VCaP (cell line): Measurements from ENCODE around the gene KDM4B.

Experiments used
- H3K27ac ChIP-seq: fragments of 450-650 bp; 2 replicates; pipeline ENCODE4 v1.5.1; 2017
- TF ChIP-seq, protein P1 (sequence below): fragments of 450-650 bp; conservative IDR thresholded peaks from 2 replicates; pipeline ENCODE4 v1.5.1; 2017; ENCODE audit warnings: mild to moderate bottlenecking, moderate library complexity

The KDM4B gene

GRCh38 chr19:5026706-5027273 is 57.9 kb downstream of the KDM4B start:
- TF ChIP-seq, protein P1, sequence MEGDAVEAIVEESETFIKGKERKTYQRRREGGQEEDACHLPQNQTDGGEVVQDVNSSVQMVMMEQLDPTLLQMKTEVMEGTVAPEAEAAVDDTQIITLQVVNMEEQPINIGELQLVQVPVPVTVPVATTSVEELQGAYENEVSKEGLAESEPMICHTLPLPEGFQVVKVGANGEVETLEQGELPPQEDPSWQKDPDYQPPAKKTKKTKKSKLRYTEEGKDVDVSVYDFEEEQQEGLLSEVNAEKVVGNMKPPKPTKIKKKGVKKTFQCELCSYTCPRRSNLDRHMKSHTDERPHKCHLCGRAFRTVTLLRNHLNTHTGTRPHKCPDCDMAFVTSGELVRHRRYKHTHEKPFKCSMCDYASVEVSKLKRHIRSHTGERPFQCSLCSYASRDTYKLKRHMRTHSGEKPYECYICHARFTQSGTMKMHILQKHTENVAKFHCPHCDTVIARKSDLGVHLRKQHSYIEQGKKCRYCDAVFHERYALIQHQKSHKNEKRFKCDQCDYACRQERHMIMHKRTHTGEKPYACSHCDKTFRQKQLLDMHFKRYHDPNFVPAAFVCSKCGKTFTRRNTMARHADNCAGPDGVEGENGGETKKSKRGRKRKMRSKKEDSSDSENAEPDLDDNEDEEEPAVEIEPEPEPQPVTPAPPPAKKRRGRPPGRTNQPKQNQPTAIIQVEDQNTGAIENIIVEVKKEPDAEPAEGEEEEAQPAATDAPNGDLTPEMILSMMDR: peak; percentile 49
- peak overlapping the region; percentile 60 for H3K27ac ChIP-seq

DNA sequence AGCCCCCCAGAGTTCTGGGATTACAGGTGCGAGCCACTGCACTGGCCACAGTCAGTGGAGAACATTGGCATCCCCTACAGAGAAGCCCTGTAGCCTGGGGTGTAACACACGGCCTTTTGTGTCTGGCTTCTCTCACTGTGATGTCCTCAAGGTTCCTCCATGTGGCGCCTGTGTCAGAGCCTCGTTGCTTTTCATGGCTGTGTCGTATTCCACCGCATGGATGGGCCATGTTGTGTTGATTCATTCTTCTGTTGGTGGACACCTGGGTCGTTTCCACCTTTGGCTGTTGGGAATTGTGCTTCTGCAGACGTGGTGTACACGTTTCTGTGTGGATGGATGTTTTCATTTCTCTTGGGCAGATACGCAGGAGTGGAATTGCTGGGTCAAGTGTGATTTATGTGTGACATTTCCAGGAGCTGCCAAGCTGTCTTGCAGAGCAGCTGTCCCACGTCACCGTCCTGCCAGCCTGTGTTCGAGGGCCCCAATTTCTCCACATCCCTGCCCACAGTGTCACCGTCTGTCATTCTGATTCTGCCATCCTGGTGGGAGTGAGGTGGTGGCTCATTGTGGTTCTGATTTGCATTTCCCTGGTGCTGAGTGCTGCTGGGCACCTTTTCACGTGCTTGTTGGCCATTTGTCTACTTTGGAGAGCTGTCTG is 59.4 kb downstream of the KDM4B start:
- H3K27ac ChIP-seq: peak overlapping the region; percentile 47; the same call in 1 of the 2 replicates
- TF ChIP-seq, protein P1: no peak

DNA sequence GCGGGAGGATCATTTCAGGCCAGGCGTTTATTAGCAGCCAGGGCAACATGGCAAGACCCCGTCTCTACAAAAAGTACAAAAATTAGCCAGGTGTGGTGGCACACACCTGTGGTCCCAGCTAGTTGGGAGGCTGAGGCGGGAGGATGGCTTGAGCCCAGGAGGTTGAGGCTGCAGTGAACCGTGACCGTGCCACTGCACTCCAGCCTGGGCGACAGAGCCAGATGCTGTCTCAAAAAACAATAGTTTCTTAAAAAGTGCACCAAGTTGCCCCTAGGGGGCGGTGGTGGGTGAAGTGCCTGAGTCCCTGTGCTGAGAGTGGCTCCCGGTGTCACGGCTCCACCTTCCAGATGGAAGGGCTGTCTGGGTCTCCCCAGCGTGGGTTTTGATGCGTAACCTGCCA is 60.7 kb downstream of the KDM4B start:
- TF ChIP-seq, protein P1: peak; percentile 61
- H3K27ac ChIP-seq: peak overlapping the region; percentile 47

GRCh38 chr19:5030136-5030820 is 61.4 kb downstream of the KDM4B start:
- H3K27ac ChIP-seq: peak overlapping the region; percentile 47
- TF ChIP-seq, protein P1: no peak

DNA sequence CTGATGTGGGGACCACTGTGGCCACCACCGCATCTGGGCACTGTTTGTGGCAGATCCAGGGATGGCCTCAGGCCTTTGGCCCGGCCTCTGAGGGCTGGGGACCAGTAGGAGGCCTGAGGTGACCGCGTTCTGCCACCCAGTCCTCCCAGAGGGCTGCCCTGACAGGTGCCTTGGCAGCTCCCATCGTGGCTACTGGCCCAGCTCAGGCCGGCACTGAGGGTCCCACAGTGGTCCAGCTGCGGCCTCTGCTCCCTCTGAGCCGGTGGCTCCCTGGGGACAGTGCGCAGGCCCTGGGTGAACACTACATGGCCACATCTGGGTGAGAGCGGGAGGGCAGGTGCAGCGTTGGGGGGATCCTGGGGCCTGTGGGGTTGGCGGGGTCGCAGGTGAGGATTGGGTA is 61.9 kb downstream of the KDM4B start:
- peak overlapping the region; percentile 47 for H3K27ac ChIP-seq

DNA sequence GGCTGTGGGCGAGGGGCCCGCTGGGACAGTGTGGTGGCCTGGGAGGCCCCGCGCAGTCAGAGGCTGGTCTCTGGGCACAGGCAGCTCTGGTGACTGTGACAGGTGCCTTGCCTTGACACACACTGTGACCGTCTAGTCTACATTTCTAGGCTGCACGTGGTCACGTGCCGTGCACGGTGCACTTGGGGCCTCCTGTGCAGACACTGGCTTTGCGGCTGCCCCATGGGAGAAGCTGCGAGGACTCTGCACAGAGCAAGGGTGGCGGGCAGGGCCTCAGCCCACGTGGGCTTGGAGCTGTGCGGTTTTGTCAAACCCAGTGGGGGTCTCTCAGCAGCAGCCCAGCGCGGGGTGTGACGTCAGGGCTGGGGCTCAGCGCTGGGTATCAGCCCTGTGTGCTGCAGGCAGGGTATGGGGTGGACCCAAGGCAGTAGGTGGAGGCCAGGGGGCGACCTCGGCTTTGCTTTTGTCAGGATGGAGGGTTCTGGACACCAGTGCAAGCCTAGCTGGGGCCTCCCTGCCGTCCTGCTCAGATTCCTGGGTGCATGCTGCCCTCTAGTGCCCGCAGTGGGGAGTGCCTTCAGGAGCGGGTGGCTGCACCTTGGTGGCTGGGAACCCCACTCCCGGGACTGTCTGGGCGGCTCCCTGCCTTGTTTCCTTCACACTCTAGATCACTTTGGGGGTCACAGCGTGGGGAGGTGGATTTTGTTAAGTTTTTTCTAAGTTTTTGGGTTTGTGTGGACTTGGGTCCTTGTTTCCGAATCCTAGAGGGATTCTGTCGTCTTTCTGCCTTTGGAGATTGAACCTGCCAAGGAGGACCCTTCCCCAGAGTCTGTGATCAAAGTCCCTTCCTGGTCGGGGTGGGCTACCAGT is 62.6 kb downstream of the KDM4B start:
- TF ChIP-seq, protein P1: peak; percentile 82
- H3K27ac ChIP-seq: peak overlapping the region; percentile 47

More for the DNA sequence above, 61.9 kb downstream of the KDM4B start:
- TF ChIP-seq, protein P1: no peak
